ENCODE measurements around the gene ELK3. TPM values are rescaled to one million over a fixed set of nuclear protein-coding genes. Genes with fewer than 3 reads are reported as not detected.

Gene ELK3
- total RNA-seq, 2 donors from 2014 or later = 8.5 to 10.8 TPM

DNA sequence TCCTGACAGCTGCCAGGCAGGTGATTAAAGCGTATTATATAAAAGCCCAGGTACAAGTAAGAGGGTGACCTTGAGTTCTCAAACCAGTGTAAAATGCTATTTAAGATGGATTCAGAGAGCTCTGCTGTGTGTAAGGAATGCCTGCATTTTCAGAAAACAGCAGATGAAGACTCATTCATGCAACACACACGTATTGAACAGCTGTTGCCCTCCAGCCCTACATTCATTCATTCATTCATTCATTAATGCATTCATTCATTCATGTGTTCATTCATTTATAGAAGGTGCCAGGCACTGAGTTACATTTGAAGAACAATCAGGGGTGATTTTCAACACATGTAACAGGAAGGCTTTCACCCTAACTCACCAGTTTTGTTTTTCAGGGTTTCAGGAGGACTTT is 27.4 kb upstream of the ELK3 start:
- Histone ChIP-seq H3K36me3 (no peaks in the 10 kb centered on the region), H3K4me1 (no peaks in the 10 kb centered on the region), H3K9me3 (no peaks in the 10 kb centered on the region), H3K27me3 (no peaks in the 10 kb centered on the region), H3K4me3 (no peak overlapping the region), H3K27ac (no peak overlapping the region), H3K9ac (ENCODE audit: low read depth in 2 of 2, low read length in 2 of 2) (no peak overlapping the region)
- DNase-seq = no peak
- intact Hi-C loops (cut with DNase I) = no loop called here
- TF ChIP-seq, protein P1, sequence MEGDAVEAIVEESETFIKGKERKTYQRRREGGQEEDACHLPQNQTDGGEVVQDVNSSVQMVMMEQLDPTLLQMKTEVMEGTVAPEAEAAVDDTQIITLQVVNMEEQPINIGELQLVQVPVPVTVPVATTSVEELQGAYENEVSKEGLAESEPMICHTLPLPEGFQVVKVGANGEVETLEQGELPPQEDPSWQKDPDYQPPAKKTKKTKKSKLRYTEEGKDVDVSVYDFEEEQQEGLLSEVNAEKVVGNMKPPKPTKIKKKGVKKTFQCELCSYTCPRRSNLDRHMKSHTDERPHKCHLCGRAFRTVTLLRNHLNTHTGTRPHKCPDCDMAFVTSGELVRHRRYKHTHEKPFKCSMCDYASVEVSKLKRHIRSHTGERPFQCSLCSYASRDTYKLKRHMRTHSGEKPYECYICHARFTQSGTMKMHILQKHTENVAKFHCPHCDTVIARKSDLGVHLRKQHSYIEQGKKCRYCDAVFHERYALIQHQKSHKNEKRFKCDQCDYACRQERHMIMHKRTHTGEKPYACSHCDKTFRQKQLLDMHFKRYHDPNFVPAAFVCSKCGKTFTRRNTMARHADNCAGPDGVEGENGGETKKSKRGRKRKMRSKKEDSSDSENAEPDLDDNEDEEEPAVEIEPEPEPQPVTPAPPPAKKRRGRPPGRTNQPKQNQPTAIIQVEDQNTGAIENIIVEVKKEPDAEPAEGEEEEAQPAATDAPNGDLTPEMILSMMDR (IDR thresholded peaks at IDR 0.05) = no peak

DNA sequence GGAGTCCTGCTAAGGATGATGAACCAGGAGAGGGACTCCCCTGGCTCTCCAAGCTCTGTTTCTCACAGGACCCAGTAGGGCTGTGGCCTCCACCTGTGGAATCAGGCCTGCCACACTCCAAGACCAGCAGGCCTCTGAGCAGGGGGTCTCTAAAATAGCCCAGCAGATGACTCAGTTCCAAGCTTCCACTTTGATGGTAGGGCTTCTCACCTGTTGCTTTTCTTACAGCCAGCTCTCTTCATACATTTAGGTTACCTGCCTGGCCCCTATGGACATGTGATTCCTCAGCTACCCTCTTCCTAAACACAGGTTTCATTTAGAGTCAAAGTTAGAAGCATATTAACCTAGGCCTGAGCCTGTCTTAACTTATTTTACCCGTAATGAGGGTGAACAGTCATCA is 26.7 kb upstream of the ELK3 start:
- no peaks in the 10 kb centered on the region for H3K4me1 ChIP-seq
- H3K9ac ChIP-seq (ENCODE audit: low read depth in 2 of 2, low read length in 2 of 2) = no peak overlapping the region
- TF ChIP-seq, protein P1 (IDR thresholded peaks at IDR 0.05) = no peak
- intact Hi-C loops (cut with DNase I) = no loop called here
- no peak for DNase-seq
- no peaks in the 10 kb centered on the region for H3K9me3 ChIP-seq
- H3K27me3 ChIP-seq = no peaks in the 10 kb centered on the region
- H3K4me3 ChIP-seq = no peak overlapping the region
- no peaks in the 10 kb centered on the region for H3K36me3 ChIP-seq
- no peak overlapping the region for H3K27ac ChIP-seq

DNA sequence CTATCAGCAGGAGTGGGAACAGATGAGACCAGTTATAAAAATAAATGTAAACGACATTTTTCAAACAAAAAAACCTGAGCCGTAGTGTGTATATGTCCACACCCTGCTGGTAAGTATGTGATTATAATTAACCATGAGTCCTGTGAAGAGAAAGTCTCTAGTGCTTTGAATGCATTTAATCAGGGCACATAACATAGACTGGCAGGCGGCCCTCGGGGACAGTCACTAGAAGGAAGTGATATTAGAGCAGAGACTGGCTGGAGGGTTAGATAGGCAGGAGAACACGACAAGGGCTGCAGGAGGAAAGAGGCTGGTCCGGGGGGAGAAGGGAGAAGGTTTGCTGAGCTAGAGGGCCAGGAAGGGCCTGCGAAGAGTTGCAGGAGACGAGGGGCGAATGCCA is 23.8 kb upstream of the ELK3 start:
- Histone ChIP-seq H3K4me3 (no peak overlapping the region), H3K27ac (no peak overlapping the region), H3K9ac (ENCODE audit: low read depth in 2 of 2, low read length in 2 of 2) (no peak overlapping the region), H3K4me1 (no peaks in the 10 kb centered on the region), H3K9me3 (no peaks in the 10 kb centered on the region), H3K36me3 (no peaks in the 10 kb centered on the region), H3K27me3 (no peaks in the 10 kb centered on the region)
- intact Hi-C loops (cut with DNase I) = no loop called here
- TF ChIP-seq, protein P1 (IDR thresholded peaks at IDR 0.05) = no peak
- DNase-seq = no peak

DNA sequence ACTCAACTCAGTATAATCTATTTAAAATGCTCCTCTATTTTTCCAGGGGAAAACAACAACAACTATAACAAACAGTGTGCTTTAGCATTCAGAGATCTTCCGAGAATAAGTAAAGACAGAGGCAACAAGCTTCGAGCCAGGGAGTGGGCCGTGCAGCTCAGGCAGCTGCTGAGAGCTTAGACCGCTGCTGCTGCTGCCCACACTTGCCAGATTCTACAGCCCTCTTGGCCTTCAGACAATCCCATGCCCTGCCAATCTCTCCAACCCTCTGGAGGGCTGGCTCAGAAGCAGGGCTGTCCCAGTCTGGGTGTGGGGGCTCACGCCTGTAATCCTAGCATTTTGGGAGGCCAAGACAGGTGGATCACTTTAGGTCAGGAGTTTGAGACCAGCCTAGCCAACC is 23.4 kb upstream of the ELK3 start:
- no peak for DNase-seq
- no peaks in the 10 kb centered on the region for H3K9me3 ChIP-seq
- TF ChIP-seq, protein P1 (IDR thresholded peaks at IDR 0.05) = no peak
- no peaks in the 10 kb centered on the region for H3K27me3 ChIP-seq
- no peaks in the 10 kb centered on the region for H3K4me1 ChIP-seq
- no peak overlapping the region for H3K4me3 ChIP-seq
- no peaks in the 10 kb centered on the region for H3K36me3 ChIP-seq
- intact Hi-C loops (cut with DNase I) = no loop called here
- H3K27ac ChIP-seq = no peak overlapping the region
- H3K9ac ChIP-seq (ENCODE audit: low read depth in 2 of 2, low read length in 2 of 2) = no peak overlapping the region

DNA sequence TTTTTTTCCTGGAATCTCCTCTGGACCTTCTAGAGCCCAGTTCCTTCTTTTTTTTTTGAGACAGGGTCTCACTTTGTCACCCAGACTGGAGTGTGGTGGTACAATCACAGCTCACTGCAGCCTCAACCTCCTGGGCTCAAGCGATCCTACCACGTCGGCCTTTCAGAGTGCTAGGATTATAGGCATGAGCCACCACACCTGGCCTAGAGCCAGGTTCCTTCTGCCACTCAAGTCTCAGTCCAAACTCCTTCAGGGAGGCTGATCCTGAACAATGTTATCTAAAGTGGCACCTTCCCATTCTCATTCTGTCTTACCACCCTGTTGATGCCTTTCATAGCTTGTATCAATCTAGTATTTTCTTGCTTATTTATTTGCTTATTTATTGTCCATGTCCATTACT is 22.3 kb upstream of the ELK3 start:
- no peaks in the 10 kb centered on the region for H3K36me3 ChIP-seq
- no peak overlapping the region for H3K27ac ChIP-seq
- TF ChIP-seq, protein P1 (IDR thresholded peaks at IDR 0.05) = no peak
- no peaks in the 10 kb centered on the region for H3K4me1 ChIP-seq
- H3K9me3 ChIP-seq = no peaks in the 10 kb centered on the region
- H3K27me3 ChIP-seq = no peaks in the 10 kb centered on the region
- intact Hi-C loops (cut with DNase I) = no loop called here
- H3K4me3 ChIP-seq = no peak overlapping the region
- no peak overlapping the region for H3K9ac ChIP-seq (ENCODE audit: low read depth in 2 of 2, low read length in 2 of 2)
- no peak for DNase-seq

DNA sequence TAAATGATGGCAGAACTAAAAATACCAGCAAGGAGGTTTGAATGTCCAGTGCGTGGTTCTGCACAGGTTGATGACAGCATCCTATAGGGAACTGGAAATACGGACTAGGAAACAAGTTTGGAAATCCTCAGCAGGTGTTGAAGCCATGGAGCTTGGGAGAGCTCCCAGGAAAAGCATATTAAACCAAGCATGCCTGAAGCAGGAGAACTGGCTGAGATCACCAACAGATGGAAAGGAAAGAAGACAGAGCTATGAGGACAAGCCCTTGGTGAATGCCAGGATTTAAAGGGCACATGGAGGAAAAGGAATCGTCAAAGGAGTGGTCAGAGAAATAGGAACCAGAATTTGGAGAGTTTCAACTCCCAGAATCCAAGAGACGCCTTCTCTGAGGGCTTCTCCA is 21.2 kb upstream of the ELK3 start:
- TF ChIP-seq, protein P1 (IDR thresholded peaks at IDR 0.05) = no peak
- intact Hi-C loops (cut with DNase I) = no loop called here
- Histone ChIP-seq H3K4me3 (no peak overlapping the region), H3K36me3 (no peaks in the 10 kb centered on the region), H3K27me3 (no peaks in the 10 kb centered on the region), H3K4me1 (no peaks in the 10 kb centered on the region), H3K27ac (no peak overlapping the region), H3K9me3 (no peaks in the 10 kb centered on the region), H3K9ac (ENCODE audit: low read depth in 2 of 2, low read length in 2 of 2) (no peak overlapping the region)
- no peak for DNase-seq
